ENCODE results near the gene PTER. TPM values are rescaled to one million over a fixed set of nuclear protein-coding genes. Genes with fewer than 3 reads are reported as not detected.

PTER gene
- total and polyA plus RNA-seq, 2 of the 13 experiments (the other 11 are each of a cell fraction or from before 2014, with no cell fraction given) = 6.1 to 6.6 TPM

GRCh38 chr10:16519250-16519907 is 82.6 kb downstream of the PTER start:
- peaks cover 1 to 27% of the 10 kb centered on the region in 2 experiments; a peak in 2 of 5 replicates for H3K27me3 ChIP-seq (ENCODE audit: control insufficient read depth in 1 of 2, insufficient read depth in 2 of 2, low read length in 2 of 2)

More at GRCh38 chr10:16519250-16519907, 82.6 kb downstream of the PTER start:
- Histone ChIP-seq H3K4me2 (ENCODE audit: low read depth, low read length) (no peak overlapping the region), H3K4me1 (ENCODE audit: insufficient read depth, low read length) (no peaks in the 10 kb centered on the region), H3K27ac (ENCODE audit: extremely low read length, insufficient read depth, low read length) (no peak overlapping the region), H3K9me3 (ENCODE audit: low read length) (no peaks in the 10 kb centered on the region), H4K20me1 (ENCODE audit: insufficient read depth, low read length) (no peaks in the 10 kb centered on the region), H3K9ac (ENCODE audit: insufficient read depth, low read depth, low read length) (no peak overlapping the region), H3K4me3 (replicated peaks in 1 of 3; ENCODE audit: insufficient read depth in 1 of 3, low read depth in 2 of 3, low read length in 3 of 3) (no peak overlapping the region), H2AFZ (ENCODE audit: low read length) (no peak overlapping the region), H3K79me2 (ENCODE audit: insufficient read depth, low read length) (no peaks in the 10 kb centered on the region), H3K36me3 (replicated peaks in 1 of 2; ENCODE audit: control insufficient read depth in 1 of 2, insufficient read depth in 2 of 2, low read length in 2 of 2) (no peaks in the 10 kb centered on the region)
- FAIRE-seq = no peak
- no peak for TF ChIP-seq ZFP36L1 (CRISPR knock-in tag; IDR thresholded peaks at IDR 0.05)
- TF ChIP-seq HIC2 (CRISPR knock-in tag; IDR thresholded peaks at IDR 0.05; ENCODE audit: low read depth) = no peak
- BruUV-seq (replicated peaks) = no TSS peak
- POLR2A ChIA-PET = no interaction called here
- no peak for DNase-seq (ENCODE audit: low spot score)
- in situ Hi-C loops (cut with HindIII; ENCODE audit: extremely low pct_ligation_motif_present, low pct_unique_long_range_greater_than_20kb) = no loop called here
- intact Hi-C loops (cut with micrococcal nuclease; ENCODE audit: unreplicated experiment) = no loop called here
- ATAC-seq = no peak
- CTCF ChIA-PET (ENCODE audit: low intra/inter-chr PET ratio, low total read pairs) = no interaction called here
- WGBS (ENCODE audit: low lambda C conversion rate) = 83% methylated on average over 27 of the region's 31 CpGs
